Osteocyte (in vitro differentiated cells): ENCODE data around the gene JPH4. TPM values are rescaled to one million over a fixed set of nuclear protein-coding genes. Genes with fewer than 3 reads are reported as not detected.

Source experiments
- DNase-seq: peaks from one replicate; pipeline ENCODE4 v3.0.0; 2021; ENCODE audit warnings: mixed read lengths; ENCODE audit not compliant: unreplicated experiment; ENCODE audit errors: extremely low spot score
- H3K27ac Mint-ChIP-seq: one replicate; pipeline ENCODE4 v1.8.0; 2021; ENCODE audit warnings: mild to moderate bottlenecking, mixed read lengths; ENCODE audit not compliant: unreplicated experiment
- H3K27me3 Mint-ChIP-seq: one replicate; pipeline ENCODE4 v1.8.0; 2021; ENCODE audit warnings: mixed read lengths; ENCODE audit not compliant: unreplicated experiment
- H3K36me3 Mint-ChIP-seq: one replicate; pipeline ENCODE4 v1.8.0; 2021; ENCODE audit warnings: mixed read lengths; ENCODE audit not compliant: unreplicated experiment
- H3K4me1 Mint-ChIP-seq: one replicate; pipeline ENCODE4 v1.8.0; 2021; ENCODE audit warnings: mixed read lengths; ENCODE audit not compliant: unreplicated experiment
- H3K4me3 Mint-ChIP-seq: one replicate; pipeline ENCODE4 v1.8.0; 2021; ENCODE audit warnings: mild to moderate bottlenecking, moderate library complexity, mixed read lengths; ENCODE audit not compliant: unreplicated experiment
- H3K9me3 Mint-ChIP-seq: one replicate; pipeline ENCODE4 v1.8.0; 2021; ENCODE audit warnings: mixed read lengths; ENCODE audit not compliant: unreplicated experiment
- total RNA-seq: library from RNA; stranded (reverse); gene quantifications from 2 replicates; pipeline ENCODE4 v1.2.1, GENCODE V29; 2021
- TF ChIP-seq, protein P1 (sequence below): fragments of 200-600 bp; sonication (generic); IDR thresholded peaks from 2 replicates; pipeline ENCODE4 v1.5.0; 2021; ENCODE audit warnings: antibody characterized with exemption, mild to moderate bottlenecking, moderate library complexity

The JPH4 gene
- total RNA-seq, 1 donor from 2014 or later: not detected

DNA sequence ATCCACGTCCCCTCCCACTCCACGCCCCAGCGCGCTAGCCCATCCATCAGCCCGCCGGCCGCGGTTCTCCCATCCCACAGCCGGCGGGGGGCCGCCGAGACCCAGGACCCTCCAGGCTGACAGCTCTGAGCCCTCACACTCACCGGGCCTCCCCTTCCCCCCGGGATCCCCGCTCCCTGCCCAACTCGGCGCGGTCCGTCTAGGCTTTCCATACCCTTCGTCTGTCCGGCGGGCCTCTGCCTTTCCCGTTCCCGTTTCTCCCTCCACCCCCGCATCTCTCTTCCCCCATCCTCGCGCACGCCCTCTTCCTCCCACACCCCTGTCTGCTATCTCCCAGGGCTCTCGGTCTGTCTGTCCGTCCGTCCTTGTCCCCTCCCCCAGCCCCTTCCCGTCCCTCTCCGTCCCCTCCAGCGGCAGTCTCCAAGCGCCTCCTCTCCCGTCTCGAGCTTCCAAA is 27.8 kb downstream of the JPH4 start:
- no peaks in the 10 kb centered on the region for H3K27me3 Mint-ChIP-seq
- DNase-seq: no peak
- H3K9me3 Mint-ChIP-seq: no peaks in the 10 kb centered on the region
- no peaks in the 10 kb centered on the region for H3K36me3 Mint-ChIP-seq
- peak overlapping the region; percentile 74 for H3K27ac Mint-ChIP-seq
- TF ChIP-seq, protein P1, sequence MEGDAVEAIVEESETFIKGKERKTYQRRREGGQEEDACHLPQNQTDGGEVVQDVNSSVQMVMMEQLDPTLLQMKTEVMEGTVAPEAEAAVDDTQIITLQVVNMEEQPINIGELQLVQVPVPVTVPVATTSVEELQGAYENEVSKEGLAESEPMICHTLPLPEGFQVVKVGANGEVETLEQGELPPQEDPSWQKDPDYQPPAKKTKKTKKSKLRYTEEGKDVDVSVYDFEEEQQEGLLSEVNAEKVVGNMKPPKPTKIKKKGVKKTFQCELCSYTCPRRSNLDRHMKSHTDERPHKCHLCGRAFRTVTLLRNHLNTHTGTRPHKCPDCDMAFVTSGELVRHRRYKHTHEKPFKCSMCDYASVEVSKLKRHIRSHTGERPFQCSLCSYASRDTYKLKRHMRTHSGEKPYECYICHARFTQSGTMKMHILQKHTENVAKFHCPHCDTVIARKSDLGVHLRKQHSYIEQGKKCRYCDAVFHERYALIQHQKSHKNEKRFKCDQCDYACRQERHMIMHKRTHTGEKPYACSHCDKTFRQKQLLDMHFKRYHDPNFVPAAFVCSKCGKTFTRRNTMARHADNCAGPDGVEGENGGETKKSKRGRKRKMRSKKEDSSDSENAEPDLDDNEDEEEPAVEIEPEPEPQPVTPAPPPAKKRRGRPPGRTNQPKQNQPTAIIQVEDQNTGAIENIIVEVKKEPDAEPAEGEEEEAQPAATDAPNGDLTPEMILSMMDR: no peak
- peaks cover 7% of the 10 kb centered on the region for H3K4me1 Mint-ChIP-seq
- H3K4me3 Mint-ChIP-seq: no peak overlapping the region

DNA sequence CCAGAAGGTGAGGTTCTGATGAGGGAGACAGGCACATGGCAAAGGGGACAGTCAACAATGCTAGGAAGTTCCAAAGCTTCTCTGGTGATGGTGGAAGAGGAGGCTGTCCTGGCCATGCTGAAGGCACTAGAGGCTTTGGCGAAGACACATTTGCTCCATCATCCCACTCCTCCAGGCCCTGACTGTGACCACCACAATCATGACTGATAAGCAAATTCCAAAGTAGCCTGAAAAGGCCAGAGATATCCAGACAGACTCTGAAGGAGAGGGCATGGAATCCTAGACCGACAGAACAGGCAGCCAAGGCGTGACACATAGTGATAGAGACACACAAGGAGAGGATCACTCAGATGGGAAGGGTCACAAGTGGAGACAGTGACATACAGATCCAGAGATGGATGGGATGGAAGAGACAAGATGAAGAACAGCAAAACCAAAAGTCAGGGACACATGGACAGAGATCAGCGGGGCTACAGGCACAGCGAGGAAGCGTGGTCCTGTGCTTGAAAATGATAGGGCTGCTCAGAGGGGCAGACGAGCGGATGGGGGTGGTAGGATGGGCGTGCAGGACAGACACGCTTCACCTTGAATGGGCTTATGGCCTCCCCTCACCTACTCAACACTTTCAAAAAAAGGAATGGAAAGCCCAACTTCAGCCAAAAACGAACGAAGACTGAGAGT is 28.3 kb downstream of the JPH4 start:
- Mint-ChIP-seq H3K4me1 (peaks cover 5% of the 10 kb centered on the region), H3K27me3 (no peaks in the 10 kb centered on the region), H3K4me3 (no peak overlapping the region), H3K9me3 (no peaks in the 10 kb centered on the region), H3K36me3 (no peaks in the 10 kb centered on the region), H3K27ac (no peak overlapping the region)
- no peak for DNase-seq
- TF ChIP-seq, protein P1: no peak

DNA sequence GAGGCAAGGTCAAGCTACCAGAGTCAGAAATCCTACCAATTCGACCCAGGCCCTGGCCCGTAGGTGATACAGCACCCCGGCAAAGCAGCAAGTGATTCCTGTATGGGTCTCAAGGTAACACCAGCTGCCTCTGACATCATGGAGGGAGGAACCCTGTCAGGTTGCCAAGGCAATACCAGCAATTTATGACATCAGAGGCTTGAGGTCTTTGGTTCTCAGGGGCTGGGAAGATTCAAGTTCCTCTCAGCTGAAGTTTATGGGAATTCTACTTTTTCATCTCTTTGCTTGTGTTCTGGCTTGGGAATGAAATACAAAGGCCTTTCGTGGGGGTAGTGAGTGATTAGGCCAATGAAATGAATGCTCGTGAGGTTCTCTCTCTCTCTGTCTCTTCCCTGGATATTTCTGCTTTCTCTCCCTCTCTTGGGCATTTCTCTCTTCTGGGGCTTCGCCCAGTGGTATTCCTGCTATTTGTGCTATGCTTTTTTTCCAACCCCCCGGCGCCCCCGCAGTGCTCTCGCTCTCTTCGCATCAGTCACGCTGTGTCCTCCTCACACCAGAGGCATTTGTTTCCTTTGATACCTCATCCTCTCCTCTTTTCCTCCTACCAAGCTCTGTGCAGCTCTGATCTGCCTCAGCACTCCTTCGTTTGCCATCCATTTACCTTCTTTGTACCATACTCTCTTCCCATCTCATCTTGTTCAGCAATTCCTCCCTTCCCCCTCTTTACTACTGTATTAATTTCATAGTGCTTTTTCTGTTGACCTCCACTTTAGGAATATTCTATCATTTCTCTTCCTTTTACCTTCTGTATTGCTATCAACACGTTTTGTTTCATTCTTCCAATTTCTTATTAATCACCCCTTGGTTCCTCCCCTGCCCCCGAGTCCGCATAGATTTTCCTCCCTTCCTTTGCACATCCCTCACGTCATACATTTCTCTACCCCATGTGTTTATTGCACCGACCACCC is 30.0 kb downstream of the JPH4 start:
- Mint-ChIP-seq H3K27ac (no peak overlapping the region), H3K4me1 (peaks cover 7% of the 10 kb centered on the region), H3K9me3 (no peaks in the 10 kb centered on the region), H3K27me3 (no peaks in the 10 kb centered on the region), H3K4me3 (no peak overlapping the region), H3K36me3 (no peaks in the 10 kb centered on the region)
- TF ChIP-seq, protein P1: no peak
- DNase-seq: no peak

DNA sequence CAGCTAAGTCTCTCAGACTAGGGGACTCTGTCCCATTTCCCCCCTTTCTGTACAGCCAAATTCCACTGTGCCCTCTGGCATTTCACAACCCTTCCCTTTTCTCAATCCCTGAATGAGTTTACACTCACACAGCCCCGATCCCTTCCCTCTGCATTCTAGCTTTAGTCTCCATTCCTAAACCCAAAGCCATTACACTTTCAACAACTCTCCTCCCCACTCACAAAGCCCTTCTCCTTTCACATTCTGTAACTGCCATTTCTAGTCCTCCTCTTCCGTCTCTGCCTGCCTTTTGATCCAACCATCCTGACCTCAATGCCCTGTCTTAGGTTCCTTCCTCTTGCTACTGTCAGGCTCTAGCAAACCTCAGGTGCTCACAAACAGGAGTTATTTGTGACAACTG is 30.7 kb downstream of the JPH4 start:
- H3K36me3 Mint-ChIP-seq: no peaks in the 10 kb centered on the region
- H3K27ac Mint-ChIP-seq: no peak overlapping the region
- DNase-seq: no peak
- H3K4me1 Mint-ChIP-seq: peaks cover 7% of the 10 kb centered on the region
- H3K27me3 Mint-ChIP-seq: no peaks in the 10 kb centered on the region
- TF ChIP-seq, protein P1: no peak
- H3K4me3 Mint-ChIP-seq: no peak overlapping the region
- no peaks in the 10 kb centered on the region for H3K9me3 Mint-ChIP-seq
